Esophagus squamous epithelium (tissue), 4 donors: Measurements from ENCODE around the gene ADAMTS7.
"Not testable (repeated sequence)": the region's sequence is repeated elsewhere in the genome, so short reads cannot be mapped to it uniquely, and the experiment has no call there.

Experiments
- POLR2A ChIP-seq, 4 donors: fragments of 450-650 bp; IDR thresholded peaks; one replicate each; pipeline ENCODE4 v1.6.1; 2017; ENCODE audit warnings: antibody characterized with exemption in 4 of 4, mild to moderate bottlenecking in 4 of 4, moderate library complexity in 3 of 4
- TF ChIP-seq, protein P1 (sequence below), 6 experiments: fragments of 450-650 bp in 4 of 6; fragments of 200-600 bp in 2 of 6; sonication (generic) in 2 of 6; IDR thresholded peaks; one replicate each; pipeline ENCODE4 v1.5.1; 2016 to 2019; ENCODE audit warnings: antibody characterized with exemption in 6 of 6, mild to moderate bottlenecking in 4 of 6, moderate library complexity in 4 of 6

DNA sequence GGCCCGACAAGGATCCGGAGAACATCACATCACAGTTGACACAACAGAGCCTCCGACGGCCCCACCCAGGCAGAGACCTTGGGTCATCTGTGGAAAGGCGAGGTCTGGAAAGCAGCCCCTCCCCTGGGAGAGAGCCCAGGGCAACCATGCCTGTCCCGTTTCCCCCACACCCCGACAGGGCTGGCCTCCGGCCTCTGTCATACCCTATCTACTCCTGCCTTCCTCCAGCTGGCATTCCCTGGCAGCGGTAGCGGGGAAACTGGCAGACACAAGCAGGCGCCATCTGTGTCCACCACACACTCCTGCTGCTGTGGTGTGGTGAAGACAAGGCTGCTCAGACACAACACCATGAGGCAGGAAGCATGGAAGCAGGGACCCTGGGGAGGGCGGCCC is 33.3 kb downstream of the ADAMTS7 start:
- TF ChIP-seq, protein P1, sequence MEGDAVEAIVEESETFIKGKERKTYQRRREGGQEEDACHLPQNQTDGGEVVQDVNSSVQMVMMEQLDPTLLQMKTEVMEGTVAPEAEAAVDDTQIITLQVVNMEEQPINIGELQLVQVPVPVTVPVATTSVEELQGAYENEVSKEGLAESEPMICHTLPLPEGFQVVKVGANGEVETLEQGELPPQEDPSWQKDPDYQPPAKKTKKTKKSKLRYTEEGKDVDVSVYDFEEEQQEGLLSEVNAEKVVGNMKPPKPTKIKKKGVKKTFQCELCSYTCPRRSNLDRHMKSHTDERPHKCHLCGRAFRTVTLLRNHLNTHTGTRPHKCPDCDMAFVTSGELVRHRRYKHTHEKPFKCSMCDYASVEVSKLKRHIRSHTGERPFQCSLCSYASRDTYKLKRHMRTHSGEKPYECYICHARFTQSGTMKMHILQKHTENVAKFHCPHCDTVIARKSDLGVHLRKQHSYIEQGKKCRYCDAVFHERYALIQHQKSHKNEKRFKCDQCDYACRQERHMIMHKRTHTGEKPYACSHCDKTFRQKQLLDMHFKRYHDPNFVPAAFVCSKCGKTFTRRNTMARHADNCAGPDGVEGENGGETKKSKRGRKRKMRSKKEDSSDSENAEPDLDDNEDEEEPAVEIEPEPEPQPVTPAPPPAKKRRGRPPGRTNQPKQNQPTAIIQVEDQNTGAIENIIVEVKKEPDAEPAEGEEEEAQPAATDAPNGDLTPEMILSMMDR (IDR thresholded peaks at IDR 0.05): not testable (repeated sequence)
- not testable (repeated sequence) for TF ChIP-seq POLR2A (IDR thresholded peaks at IDR 0.05)
